Activated gamma-delta T cell treated with Interleukin-2 at 50 U/mL for 16 hours (primary cell): ENCODE data around the gene KPNA1.
A peak's percentile ranks its signal among the peaks of the same experiment; 100 is the strongest.

Experiments
- DNase-seq: peaks from one replicate; pipeline ENCODE4 v3.0.0-alpha.2; 2020

The KPNA1 gene

DNA sequence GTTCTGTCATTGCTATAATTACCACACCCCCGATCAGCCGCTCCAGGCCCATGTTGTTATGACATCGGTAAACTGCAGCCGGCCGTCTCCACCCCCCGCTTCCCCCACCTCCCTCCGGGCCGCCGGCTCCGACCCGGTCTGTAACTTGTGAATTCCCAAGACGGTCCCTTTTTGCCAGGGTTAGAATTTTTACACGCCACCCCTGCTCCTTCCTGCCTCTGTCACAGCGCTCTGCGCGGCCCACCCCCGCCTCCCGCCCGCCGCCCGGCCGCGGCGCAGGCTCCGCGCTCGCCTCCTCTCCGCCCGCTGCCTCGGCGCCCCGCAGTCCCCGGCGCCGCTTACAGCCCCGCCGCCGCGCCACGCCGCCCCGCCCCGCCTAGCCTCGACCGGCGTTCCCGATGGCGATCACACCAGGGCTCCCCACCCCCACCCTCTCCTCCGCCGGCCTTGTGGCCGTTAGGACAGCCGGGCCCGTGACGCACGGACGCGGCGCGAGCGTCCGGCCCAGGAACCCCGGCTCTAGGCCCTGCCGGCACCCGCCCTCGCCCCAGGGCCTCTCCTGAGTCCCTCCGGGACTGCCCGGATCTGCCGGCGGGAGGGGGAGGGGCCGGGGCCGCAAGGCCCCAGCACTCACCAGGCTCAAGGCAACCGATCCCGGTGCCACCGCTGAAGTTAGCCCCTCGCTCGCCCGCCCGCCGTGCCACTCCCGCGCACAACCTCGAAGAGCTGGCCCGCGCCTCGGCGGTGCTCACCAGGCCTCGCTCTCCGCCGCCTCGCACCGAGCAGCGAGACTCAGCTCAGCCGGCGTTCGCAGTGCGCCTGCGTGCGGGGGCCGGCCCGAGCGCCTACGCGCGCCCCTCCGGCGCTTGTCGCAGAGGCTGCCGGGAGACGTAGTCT lies at the start of gene KPNA1:
TSS of gene KPNA1 (minus strand) at position 817 of the 897 bp plus-strand sequence. CDS start 18,374 bp downstream, outside the sequence.
- DNase-seq: peak; percentile 81

- DNase-seq: peak; percentile 67
Measured at GRCh38 chr3:122564155-122564912, 49.6 kb upstream of the KPNA1 start, which contains the start of the genes DTX3L and PARP9. TSS of gene DTX3L (plus strand) at chr3:122564338. CDS start at chr3:122564427, 89 bp downstream. TSS of gene PARP9 (minus strand) at chr3:122564300. CDS start at chr3:122559620, 4,680 bp downstream.

- DNase-seq: no peak
Measured at GRCh38 chr3:122563717-122564025, 48.9 kb upstream of the KPNA1 start.

DNA sequence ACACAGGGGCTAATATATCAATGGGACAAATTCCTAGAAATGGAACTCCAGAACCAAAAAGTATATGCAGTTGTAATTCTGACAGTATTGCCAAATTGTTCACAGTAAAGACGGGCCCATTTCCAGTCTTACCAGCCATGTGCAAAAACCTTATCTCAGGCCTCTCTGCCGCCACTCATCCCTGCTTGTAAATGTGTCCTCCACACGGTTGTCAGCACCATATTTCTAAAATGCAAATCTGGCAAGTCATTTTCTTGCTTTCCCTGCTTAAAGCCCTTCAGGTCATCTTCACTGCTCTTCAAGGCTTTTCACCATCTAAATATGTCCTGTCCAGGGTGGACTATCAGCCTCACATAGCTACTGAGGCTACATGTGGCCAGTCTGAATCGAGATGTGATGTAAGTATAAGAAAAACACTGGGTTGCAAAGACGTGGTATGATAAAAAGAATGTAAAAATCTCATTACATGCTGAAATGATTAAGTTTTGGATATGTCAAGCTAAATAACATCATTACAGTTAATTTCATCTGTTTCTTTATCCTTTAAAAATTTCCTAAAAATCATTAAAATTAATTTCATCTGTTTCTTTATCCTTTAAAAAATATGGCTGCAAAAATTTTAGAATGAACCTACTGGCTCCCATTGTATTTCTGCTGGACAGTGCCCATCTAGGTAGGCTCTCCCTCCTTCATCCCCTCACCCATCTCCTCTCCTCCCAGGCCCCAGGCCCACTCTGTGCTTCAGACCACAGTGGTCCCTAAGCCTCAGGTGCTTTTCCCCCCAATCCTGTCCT lies 48.4 kb upstream of the KPNA1 start:
- DNase-seq: no peak

GRCh38 chr3:122560680-122561079 lies 45.9 kb upstream of the KPNA1 start:
- DNase-seq: peak; percentile 58

DNA sequence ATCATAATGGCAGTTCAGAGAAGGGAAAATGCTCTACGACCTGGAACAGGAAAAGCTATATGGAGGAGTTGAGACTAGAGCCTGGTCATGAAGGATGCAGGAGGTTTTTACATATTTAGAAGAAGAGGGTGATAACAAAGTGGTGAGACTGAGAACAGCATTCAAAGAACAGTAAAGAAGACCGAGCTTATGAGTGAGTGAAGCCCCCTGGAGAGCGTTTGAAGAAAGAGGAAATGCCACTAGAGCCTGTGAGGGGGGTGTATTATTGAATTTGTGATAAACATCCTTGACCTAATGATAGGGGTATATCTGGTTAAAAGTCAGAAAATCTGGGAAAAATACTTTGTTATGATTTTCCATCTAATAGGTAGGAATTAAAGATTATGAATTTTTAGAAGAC lies 45.2 kb upstream of the KPNA1 start:
- DNase-seq: no peak

DNA sequence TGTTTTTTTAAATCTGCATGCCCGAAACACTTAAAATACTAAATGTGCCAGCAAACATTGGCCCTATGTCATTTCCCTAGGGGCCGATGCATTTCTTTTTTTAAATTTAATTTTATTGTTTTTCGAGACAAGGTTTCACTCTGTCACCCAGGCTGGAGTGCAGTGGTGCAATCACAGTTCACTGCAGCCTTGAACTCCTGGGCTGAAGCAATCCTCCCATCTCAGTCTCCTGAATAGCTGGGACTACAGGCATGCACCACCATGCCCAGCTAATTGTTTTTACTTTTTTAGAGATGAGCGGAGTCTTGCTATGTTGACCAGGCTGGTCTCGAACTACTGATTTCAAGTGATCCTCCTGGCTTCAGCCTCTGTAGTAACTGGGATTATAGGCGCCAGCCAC lies 43.9 kb upstream of the KPNA1 start:
- DNase-seq: no peak

GRCh38 chr3:122557356-122557755 lies 42.6 kb upstream of the KPNA1 start:
- no peak for DNase-seq

DNA sequence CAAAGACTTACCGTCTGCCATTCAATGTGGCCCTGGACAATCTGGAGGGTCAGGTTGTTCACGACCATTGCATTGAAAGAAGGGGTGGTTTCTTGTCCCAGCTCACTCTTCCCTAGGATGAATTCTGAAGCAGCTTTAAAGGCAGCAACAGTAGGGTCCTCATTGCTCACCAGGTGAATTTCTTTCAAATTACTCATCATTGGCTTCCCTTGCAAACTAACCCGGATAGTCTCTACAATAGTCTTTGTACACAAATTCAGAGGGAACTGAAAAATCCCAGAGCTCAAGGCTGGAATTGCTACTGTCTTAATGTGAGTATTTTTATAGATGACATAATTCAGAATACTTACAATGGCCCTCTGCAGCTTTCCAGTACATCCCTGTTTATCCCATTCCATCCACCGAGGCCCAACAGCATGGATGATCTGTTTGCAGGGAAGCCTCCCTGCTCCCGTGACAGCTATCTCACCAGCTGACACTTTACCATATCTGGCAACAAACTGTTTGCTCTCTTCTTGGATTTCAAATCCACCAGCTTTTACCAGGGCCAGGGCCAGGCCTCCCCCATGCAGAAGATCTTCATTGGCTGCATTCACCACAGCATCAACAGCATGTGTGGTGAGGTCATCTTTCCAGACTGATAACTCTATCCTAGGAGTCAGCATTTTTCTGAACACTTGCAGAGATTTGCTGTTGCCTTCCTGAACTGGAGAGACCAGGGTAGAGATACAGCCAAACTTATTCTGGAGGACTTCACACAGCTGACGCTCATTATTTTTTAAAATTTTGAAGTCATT lies 40.7 kb upstream of the KPNA1 start:
- DNase-seq: no peak

DNA sequence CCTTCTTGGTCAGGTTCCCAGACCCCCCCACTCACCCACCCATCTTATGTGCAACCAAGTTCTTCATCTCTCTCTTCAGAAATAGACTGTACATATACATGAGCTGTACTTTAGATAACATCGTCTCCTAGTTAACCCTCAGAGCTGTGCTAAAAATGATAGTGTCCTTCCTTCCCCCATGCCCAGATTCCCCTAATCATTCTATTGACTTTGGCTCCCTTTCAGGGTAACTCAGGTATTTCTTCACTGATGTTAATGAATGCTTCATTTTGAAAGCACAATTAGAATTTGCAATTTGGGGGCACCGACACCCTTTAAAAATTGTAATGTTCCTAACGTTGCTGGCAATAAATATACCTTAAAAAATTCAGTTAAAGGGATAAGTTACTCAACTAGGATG lies 38.4 kb upstream of the KPNA1 start:
- no peak for DNase-seq

DNA sequence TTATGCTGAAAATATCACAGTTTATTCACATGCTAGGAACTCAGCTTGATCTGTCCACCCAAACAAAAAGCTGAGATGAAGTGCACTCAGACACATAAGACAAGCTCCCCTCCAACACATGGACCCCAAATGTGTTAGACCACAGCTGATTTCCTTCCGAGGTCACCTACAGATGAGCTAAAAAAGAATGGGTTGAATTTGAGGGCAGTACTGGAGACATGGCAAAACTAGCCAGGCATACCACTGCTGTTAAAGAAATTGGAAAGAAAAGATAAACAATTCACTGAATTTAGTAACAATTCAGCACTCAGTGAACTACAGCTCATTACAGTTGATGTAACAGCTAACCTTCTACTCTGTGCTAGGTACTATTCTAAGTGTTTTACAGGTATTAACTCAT lies 33.9 kb upstream of the KPNA1 start:
- no peak for DNase-seq

DNA sequence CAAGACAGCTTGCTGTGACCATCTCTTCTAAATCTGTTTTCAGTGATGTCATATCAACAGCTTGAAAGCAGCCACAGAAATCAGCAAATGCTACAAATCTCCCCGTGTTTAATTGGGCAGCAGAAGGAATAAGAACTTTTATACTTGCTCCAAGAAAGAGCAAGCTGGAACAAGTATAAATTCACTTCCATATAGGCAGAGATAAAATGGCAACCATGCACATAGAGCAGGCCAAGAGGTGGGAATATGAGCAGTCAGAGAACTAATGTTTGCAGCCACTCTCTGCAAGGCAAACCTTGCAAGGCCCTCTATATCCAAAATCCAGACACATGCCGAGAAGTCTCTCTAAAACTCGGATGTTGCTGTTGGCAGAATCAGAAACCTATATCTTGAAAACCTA lies 33.3 kb upstream of the KPNA1 start:
- DNase-seq: no peak

DNA sequence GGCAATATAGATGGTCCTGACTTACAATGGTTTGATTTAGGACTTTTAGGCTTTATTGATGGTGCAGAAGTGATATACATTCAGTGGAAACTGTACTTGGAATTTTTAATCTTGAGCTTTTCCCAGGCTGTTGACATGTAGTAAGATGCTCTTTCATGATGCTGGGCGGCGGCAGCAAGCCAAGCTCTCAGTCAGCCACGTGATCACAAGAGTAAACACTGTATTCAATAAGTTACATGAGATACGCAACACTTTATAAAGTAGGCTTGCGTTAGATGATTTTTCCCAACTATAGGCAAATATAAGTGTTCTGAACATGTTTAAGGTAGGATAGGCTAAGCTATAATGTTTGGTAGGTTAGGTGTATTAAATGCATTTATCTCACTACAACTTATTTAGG lies 31.4 kb upstream of the KPNA1 start:
- no peak for DNase-seq

GRCh38 chr3:122538956-122539490 lies 24.3 kb upstream of the KPNA1 start:
- DNase-seq: no peak

DNA sequence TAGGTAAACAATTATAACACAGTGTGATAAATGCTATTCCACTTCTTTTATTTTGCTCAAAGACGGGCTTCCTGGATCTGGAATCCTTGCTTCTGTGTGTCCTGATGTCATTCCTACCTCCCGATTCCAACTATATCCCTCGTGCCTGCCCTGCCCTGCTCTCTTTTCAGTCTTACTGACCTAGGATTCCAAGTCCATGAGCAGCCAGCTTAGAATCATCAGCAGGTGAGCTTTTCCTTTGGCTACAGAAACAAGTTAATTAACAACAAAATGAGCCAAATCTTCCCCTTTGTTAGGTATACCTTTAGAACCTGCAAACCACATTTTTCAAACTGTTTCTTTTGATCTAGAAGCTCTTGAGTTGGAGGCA lies 21.9 kb upstream of the KPNA1 start:
- no peak for DNase-seq

DNA sequence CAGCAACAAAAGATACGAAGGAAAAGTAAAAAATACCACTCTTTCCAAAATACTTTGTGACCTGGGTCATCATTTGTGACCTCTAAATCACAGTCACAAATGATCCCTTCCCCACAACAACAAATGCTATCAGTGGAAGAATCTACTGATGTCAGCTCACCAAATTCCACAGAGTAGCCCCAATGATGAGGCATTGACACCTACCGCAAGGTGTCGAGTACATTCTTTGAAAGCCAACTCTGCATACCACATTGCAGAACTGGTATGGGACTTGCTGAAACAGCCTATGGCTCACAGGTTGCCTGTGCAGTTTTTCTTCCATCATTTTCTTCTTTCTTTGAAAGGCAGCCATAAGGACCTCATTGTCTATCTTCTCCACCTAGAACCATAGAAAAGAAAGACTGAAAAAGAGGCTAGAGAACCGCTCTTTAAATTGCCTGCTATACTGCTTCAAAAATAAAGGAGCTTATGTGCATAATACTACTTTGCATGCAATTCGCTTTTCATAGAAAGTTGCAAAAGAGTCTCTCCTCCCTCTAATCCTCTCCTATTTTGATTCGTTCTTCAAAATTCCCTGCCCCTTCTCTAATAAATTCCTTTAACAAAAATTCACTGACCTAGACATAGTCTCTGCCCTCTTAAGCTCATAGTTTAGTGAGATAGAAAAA lies 21.4 kb upstream of the KPNA1 start:
- no peak for DNase-seq

DNA sequence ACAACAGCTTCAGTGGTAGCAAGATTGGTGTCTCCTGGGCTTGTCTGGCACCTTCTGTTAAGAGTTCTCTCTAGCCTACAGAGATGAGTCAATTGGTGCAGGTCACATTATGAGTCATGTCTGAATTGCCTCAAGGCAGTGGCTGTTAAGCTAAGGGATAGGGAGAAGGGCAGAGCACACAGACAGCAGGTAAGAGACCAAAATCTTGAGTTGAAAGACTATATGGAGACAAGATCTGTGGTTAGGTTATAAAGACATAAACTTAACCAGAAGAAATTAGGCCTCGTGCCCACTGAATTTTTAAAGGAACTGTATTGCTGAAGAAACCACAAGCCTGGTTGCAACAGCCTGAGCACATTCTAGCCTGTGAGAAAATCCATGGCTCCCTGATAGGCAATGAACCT lies 19.2 kb upstream of the KPNA1 start:
- DNase-seq: peak; percentile 5

GRCh38 chr3:122533480-122533879 lies 18.7 kb upstream of the KPNA1 start:
- no peak for DNase-seq

GRCh38 chr3:122530164-122530563 lies 15.4 kb upstream of the KPNA1 start:
- no peak for DNase-seq

DNA sequence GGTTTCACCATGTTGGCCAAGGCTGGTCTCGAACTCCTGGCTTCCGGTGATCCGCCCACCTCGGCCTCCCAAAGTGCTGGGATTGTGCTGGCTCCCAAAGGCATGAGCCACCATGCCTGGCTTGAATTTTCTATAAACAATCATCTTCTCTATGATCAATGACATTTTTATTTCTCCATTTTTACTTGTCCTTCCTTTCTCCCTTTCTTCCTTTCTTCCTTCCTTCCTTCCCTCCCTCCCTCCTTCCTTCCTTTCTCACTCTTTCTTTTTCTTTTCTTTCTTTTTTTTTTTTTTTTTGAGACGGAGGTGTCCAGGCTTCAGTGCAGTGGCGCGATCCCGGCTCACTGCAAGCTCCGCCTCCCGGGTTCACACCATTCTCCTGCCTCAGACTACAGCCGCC lies 8.6 kb upstream of the KPNA1 start:
- DNase-seq: no peak

DNA sequence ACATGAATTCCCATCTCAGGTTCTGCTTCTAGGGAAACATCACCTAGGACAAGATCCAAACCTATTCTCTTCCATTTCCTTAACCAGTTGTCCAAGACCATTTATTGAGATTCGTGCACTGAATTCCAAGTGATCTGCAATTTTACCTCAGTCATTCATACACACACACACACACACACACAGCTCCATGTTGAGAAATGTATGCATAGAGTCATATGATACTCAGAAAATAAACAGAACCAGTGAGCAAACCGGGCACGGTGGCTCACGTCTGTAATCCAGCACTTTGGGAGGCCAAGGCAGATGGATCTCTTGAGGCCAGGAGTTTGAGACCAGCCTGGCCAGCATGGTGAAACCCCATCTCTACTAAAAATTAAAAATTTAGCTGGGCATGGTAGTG lies 6.1 kb upstream of the KPNA1 start:
- DNase-seq: no peak

GRCh38 chr3:122519693-122520092 lies 5.0 kb upstream of the KPNA1 start:
- no peak for DNase-seq
